Measurements from ENCODE around the gene SYNE1.

SYNE1 gene

GRCh38 chr6:152155792-152156191 is 481.4 kb downstream of the SYNE1 start:
- Histone ChIP-seq H3K27ac (replicated peaks) (no peak overlapping the region), H3K27me3 (ENCODE audit: insufficient read depth, poor library complexity, severe bottlenecking) (no peaks in the 10 kb centered on the region), H3K4me3 (replicated peaks; ENCODE audit: insufficient read depth, low read length) (no peak overlapping the region)
- DNase-seq (ENCODE audit: low read depth in 1 of 2, low spot score in 1 of 2), result no peak
- TF ChIP-seq SPI1 (IDR thresholded peaks at IDR 0.05; ENCODE audit: borderline replicate concordance, low read depth), result no peak
- TF ChIP-seq POLR2AphosphoS5 (IDR thresholded peaks at IDR 0.05; ENCODE audit: low read depth), result no peak
- TF ChIP-seq CTCF (IDR thresholded peaks at IDR 0.05; ENCODE audit: insufficient read depth, low read length), result no peak
- no peak for TF ChIP-seq GABPA (IDR thresholded peaks at IDR 0.05; ENCODE audit: low read depth)
- TF ChIP-seq REST (IDR thresholded peaks at IDR 0.05; ENCODE audit: insufficient replicate concordance, low read depth), result no peak

- Histone ChIP-seq H3K27me3 (ENCODE audit: insufficient read depth, poor library complexity, severe bottlenecking) (no peaks in the 10 kb centered on the region), H3K4me3 (replicated peaks; ENCODE audit: insufficient read depth, low read length) (no peak overlapping the region), H3K27ac (replicated peaks) (no peak overlapping the region)
- DNase-seq (ENCODE audit: low read depth in 1 of 2, low spot score in 1 of 2), result no peak
- TF ChIP-seq GABPA (IDR thresholded peaks at IDR 0.05; ENCODE audit: low read depth) (no peak), REST (IDR thresholded peaks at IDR 0.05; ENCODE audit: insufficient replicate concordance, low read depth) (no peak), SPI1 (IDR thresholded peaks at IDR 0.05; ENCODE audit: borderline replicate concordance, low read depth) (no peak), POLR2AphosphoS5 (IDR thresholded peaks at IDR 0.05; ENCODE audit: low read depth) (no peak), CTCF (IDR thresholded peaks at IDR 0.05; ENCODE audit: insufficient read depth, low read length) (no peak)
Measured at GRCh38 chr6:152154559-152155356, 482.4 kb downstream of the SYNE1 start.

- TF ChIP-seq GABPA (IDR thresholded peaks at IDR 0.05; ENCODE audit: low read depth) (no peak), SPI1 (IDR thresholded peaks at IDR 0.05; ENCODE audit: borderline replicate concordance, low read depth) (no peak), POLR2AphosphoS5 (IDR thresholded peaks at IDR 0.05; ENCODE audit: low read depth) (no peak), REST (IDR thresholded peaks at IDR 0.05; ENCODE audit: insufficient replicate concordance, low read depth) (no peak), CTCF (IDR thresholded peaks at IDR 0.05; ENCODE audit: insufficient read depth, low read length) (no peak)
- Histone ChIP-seq H3K27ac (replicated peaks) (no peak overlapping the region), H3K27me3 (ENCODE audit: insufficient read depth, poor library complexity, severe bottlenecking) (no peaks in the 10 kb centered on the region), H3K4me3 (replicated peaks; ENCODE audit: insufficient read depth, low read length) (no peak overlapping the region)
- DNase-seq (ENCODE audit: low read depth in 1 of 2, low spot score in 1 of 2), result no peak
Measured at GRCh38 chr6:152151920-152152319, 485.2 kb downstream of the SYNE1 start.

All from HL-60 (cell line).